HUES64 (cell line): ENCODE results near the gene MAL.

Experiments
- H3K27ac ChIP-seq: 2 replicates; pipeline ENCODE4 v1.7.0; 2013; ENCODE audit warnings: low read depth, low read length, inconsistent platforms
- H3K27me3 ChIP-seq: 2 replicates; pipeline ENCODE4 v1.6.1; 2013; ENCODE audit warnings: mild to moderate bottlenecking, low read length; ENCODE audit not compliant: insufficient read depth
- H3K36me3 ChIP-seq: 2 replicates; pipeline ENCODE4 v1.6.1; 2013; ENCODE audit warnings: mild to moderate bottlenecking, low read length; ENCODE audit not compliant: insufficient read depth
- H3K4me1 ChIP-seq: 2 replicates; pipeline ENCODE4 v1.6.1; 2013; ENCODE audit warnings: mild to moderate bottlenecking, low read length, moderate library complexity; ENCODE audit not compliant: insufficient read depth
- H3K4me3 ChIP-seq: 2 replicates; pipeline ENCODE4 v1.5.1; 2013; ENCODE audit warnings: mild to moderate bottlenecking, low read length, moderate library complexity
- H3K9ac ChIP-seq: 2 replicates; pipeline ENCODE4 v1.6.1; 2013; ENCODE audit warnings: mild to moderate bottlenecking, low read depth, low read length
- H3K9me3 ChIP-seq: 2 replicates; pipeline ENCODE4 v1.6.1; 2013; ENCODE audit warnings: low read depth, low read length; ENCODE audit not compliant: insufficient read depth
- WGBS: fragments of 150-250, 120-280 bp; methylation state at CpG from one replicate; pipeline ENCODE4 v1.1.7; 2013; ENCODE audit warnings: missing lambda C conversion rate; 5-methylcytosine and 5-hydroxymethylcytosine counted together

The MAL gene

DNA sequence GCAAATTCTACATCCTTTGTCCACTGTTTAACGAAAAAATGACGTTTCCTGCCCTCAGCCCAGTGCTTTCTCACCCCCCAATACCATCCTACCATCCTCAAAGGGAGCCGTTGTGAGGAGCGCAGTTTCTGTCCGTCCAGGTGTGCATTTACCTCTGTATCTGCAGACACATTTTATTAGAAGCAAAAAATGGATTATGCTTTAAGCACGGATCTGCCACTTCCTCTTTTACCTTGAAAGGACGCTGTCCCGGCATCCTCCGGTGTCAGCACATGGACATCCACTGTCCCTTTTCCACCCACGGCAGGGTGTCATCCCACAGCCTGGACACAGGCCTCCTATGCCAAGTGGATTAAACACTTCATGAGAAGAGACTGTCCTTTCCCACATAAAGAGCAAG, 7.2 kb upstream of the MAL start:
- no peaks in the 10 kb centered on the region for H3K9me3 ChIP-seq
- H3K27ac ChIP-seq, result no peak overlapping the region
- peaks cover 12% of the 10 kb centered on the region for H3K27me3 ChIP-seq
- H3K4me1 ChIP-seq, result peaks cover 1% of the 10 kb centered on the region; the same call in 1 of the 2 replicates
- no peak overlapping the region for H3K9ac ChIP-seq
- WGBS, result 82% methylated on average over 10 of the region's 10 CpGs
- no peaks in the 10 kb centered on the region for H3K36me3 ChIP-seq
- H3K4me3 ChIP-seq, result no peak overlapping the region

DNA sequence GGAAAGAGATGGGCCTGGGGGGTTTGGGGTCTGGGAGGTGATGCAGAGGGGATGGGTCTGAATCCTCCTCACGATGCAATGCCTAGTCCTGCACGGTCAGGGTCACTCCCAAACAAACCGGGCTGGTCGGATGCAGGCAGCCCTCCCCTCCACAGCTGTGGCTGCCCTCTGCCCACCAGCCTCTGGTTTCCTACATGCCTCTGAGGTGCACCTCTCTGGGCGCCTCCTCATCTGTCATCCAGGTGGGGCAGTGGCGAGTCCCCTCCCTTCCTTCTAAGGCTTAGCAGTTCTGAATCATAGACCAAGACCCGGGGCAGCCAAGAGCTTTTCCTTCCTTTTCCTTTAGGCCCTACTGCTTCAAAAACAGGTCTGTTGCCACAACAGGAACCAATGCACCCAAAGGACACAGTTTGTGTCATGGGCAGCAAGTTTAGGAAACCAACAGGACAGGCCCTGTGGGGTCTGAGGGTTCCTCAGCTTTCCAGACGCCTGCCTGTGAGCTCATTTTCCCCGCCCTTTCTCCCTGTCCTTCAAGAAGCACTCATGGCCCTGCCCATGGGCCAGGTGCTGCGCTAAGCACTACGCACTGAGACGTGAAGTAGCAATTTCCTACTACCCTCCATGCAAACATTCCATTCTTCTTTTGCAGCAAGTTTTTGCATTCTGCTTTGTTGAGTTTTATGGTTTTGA, 6.5 kb upstream of the MAL start:
- no peak overlapping the region for H3K9ac ChIP-seq
- no peaks in the 10 kb centered on the region for H3K36me3 ChIP-seq
- 85% methylated on average over 12 of the region's 12 CpGs for WGBS
- no peaks in the 10 kb centered on the region for H3K9me3 ChIP-seq
- H3K27ac ChIP-seq, result no peak overlapping the region
- H3K4me3 ChIP-seq, result no peak overlapping the region
- peaks cover 19% of the 10 kb centered on the region for H3K27me3 ChIP-seq
- H3K4me1 ChIP-seq, result peaks cover 3% of the 10 kb centered on the region; the same call in 1 of the 2 replicates

DNA sequence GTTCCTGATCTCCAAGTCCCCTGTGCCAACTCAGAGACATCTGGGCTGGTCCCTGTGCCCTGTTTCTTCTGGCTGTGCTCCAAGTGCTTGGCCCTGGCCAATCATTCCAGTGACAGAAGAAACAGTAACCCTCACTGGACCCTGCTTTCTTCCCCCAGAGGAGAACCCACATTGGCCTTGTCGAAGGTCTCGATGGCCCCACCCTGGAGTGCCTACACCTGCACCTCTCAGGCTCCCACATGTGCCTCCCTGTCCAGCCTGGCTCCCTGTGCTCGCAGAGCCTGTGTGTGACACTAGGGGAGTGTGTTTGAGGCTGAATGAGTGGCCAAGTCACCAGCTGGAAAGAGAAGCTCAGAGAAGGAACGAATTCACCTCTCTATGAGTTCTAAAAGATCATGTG, 5.9 kb upstream of the MAL start:
- Histone ChIP-seq H3K27ac (no peak overlapping the region), H3K36me3 (no peaks in the 10 kb centered on the region), H3K27me3 (peaks cover 25% of the 10 kb centered on the region), H3K9ac (no peak overlapping the region), H3K4me3 (no peak overlapping the region), H3K4me1 (peaks cover 3% of the 10 kb centered on the region; the same call in 1 of the 2 replicates), H3K9me3 (no peaks in the 10 kb centered on the region)
- WGBS, result 79% methylated on average over 4 of the region's 4 CpGs

DNA sequence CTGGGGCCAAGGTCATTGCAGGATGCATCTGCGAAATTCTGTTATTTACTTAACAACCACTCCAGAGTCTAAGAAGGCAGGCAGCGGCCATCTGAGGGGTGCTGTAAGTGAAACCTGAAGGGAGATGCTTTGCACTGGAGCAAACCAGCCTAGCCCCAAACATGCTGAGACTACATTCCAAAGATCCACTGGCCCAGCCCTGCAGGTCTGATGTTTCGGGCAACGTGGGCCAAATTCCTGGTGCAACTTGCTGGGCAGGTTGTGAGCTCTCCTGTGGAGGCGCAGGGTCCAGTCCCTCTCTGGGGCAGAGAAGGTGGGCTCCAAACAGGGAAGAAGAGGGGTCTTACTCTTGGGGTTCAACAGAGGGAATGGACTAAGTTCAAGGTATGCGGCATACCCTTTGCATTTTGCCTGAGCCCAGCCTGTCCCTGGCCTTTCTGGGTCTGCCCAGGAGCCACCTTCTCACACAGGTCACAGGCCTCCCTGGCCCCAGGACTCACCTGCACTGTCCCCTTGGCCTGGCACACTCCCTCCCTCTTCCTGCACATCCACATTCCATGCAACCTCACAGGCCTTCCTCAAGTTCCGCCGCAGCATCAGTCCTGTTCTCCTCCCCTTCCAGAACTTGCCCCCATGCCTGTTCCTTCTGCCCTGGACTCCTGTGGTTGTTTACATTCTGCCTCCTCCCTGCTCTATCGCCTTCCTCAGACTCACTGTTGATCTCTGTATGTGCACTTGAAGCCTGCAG, 5.1 kb upstream of the MAL start:
- Histone ChIP-seq H3K36me3 (no peaks in the 10 kb centered on the region), H3K9me3 (no peaks in the 10 kb centered on the region), H3K9ac (no peak overlapping the region), H3K27me3 (peaks cover 34% of the 10 kb centered on the region), H3K4me1 (peaks cover 3% of the 10 kb centered on the region; the same call in 1 of the 2 replicates), H3K4me3 (no peak overlapping the region), H3K27ac (no peak overlapping the region)
- WGBS, result 90% methylated on average over 9 of the region's 9 CpGs

DNA sequence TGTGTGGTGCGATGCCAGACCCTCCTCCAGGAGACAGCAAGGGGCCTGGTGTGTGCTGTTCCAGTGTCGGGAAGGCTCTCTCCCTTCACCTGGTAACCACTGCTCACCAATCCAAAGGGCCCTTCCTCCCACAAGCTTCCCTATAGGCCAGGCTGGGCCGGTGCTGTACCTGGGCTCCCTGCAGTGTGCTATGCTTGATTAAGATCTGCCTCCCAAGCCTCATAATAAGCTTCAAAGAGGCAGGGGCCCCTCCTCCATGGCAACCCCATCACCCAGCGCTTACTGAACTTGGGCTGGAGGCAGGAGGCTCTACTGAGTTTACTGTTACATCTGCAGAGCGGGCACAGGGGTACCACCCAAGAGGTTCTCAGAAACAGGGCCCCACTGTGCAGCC, 4.5 kb upstream of the MAL start:
- no peak overlapping the region for H3K9ac ChIP-seq
- H3K27ac ChIP-seq, result no peak overlapping the region
- peaks cover 3% of the 10 kb centered on the region; the same call in 1 of the 2 replicates for H3K4me1 ChIP-seq
- H3K4me3 ChIP-seq, result no peak overlapping the region
- WGBS, result 83% methylated on average over 5 of the region's 5 CpGs
- no peaks in the 10 kb centered on the region for H3K9me3 ChIP-seq
- H3K36me3 ChIP-seq, result no peaks in the 10 kb centered on the region
- H3K27me3 ChIP-seq, result peaks cover 40% of the 10 kb centered on the region

DNA sequence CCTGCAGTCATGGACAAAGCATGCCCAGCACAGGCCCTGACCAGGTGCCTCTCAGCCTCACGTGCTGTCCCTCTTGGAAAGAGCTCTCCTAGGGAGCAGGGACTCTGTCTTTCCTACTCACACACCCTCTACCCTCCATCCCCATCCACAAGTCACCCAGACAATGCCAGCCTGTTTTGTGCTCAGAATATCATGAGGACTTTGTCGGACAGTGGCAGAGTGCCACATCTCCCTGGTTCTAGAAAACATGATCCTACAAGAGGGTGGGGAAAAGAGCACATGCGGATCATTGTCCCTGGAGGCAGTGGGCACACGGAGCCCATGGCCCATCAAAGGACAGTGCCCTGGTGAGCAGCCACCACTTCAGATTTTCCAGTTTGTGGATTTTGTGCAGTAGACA, 3.7 kb upstream of the MAL start:
- no peaks in the 10 kb centered on the region for H3K9me3 ChIP-seq
- no peak overlapping the region for H3K4me3 ChIP-seq
- 76% methylated on average over 4 of the region's 4 CpGs for WGBS
- H3K27me3 ChIP-seq, result peaks cover 48% of the 10 kb centered on the region
- no peaks in the 10 kb centered on the region for H3K36me3 ChIP-seq
- H3K9ac ChIP-seq, result no peak overlapping the region
- H3K27ac ChIP-seq, result no peak overlapping the region
- H3K4me1 ChIP-seq, result peaks cover 4% of the 10 kb centered on the region; the same call in 1 of the 2 replicates

DNA sequence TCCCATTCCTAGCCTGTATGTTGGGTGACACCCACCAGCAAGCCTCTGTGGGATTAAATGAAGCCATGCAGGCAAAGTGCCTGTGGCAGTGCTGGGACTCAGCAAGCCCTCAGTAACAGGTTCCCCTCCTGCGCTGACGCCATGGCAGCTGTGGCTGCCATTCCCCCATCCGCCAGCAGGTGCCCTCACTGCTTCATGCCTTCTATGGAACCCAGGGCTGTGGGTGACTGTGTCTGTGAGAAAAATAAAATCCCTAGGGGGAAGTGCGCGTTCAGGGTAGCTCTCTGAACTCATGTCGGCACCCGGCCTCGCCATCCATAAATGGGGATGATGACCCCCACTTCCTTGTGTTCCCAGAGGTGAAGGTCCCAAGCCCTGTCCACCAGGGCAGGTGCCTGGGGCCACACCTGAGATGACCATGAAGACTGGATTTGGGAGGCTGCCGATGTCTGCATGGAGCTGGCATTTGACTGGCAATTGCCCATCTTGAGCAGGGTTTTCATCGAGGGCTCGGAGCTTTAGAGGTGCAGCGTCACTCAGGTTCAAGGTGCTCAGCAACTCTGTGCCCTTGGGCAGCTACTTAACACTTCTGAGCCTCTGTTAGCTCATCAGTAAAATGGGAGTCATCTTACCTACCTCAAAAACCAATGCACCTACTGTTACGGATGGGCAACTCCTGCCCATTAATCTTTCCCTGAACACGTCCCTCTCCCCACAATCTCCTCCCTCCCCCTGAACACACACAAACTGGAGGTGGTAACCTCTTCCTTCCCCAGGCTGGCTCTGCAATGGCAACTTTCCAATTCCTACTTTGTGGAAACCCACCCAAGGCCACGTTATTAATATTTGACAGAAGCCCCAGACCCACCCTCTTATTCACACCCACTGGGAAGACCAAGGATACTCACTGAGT, 2.9 kb upstream of the MAL start:
- 42% methylated on average over 15 of the region's 15 CpGs for WGBS
- H3K27me3 ChIP-seq, result peaks cover 55% of the 10 kb centered on the region
- no peak overlapping the region for H3K9ac ChIP-seq
- H3K27ac ChIP-seq, result no peak overlapping the region
- no peaks in the 10 kb centered on the region for H3K9me3 ChIP-seq
- H3K36me3 ChIP-seq, result no peaks in the 10 kb centered on the region
- peaks cover 11% of the 10 kb centered on the region for H3K4me1 ChIP-seq
- H3K4me3 ChIP-seq, result no peak overlapping the region

DNA sequence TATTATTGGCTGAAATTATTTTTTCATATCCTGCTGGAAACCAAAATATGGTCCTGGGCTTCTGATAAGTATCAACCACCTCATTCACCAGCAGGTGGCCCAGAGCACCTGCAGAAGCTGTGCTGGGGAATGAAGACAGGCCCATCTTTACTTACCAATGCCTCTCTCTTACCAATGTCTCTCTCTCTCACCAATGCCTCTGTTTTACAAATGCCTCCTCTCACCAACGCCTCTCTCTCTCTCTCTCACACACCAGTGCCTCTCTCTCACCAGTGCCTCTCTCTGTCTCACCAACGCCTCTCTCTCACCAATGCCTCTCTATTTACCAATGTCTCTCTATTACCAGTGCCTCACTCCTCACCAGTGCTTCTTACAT, 2.3 kb upstream of the MAL start:
- no peaks in the 10 kb centered on the region for H3K36me3 ChIP-seq
- H3K9ac ChIP-seq, result no peak overlapping the region
- WGBS, result 62% methylated on average over 2 of the region's 2 CpGs
- no peak overlapping the region for H3K27ac ChIP-seq
- no peaks in the 10 kb centered on the region for H3K9me3 ChIP-seq
- no peak overlapping the region for H3K4me3 ChIP-seq
- peaks cover 13% of the 10 kb centered on the region for H3K4me1 ChIP-seq
- H3K27me3 ChIP-seq, result peaks cover 62% of the 10 kb centered on the region

DNA sequence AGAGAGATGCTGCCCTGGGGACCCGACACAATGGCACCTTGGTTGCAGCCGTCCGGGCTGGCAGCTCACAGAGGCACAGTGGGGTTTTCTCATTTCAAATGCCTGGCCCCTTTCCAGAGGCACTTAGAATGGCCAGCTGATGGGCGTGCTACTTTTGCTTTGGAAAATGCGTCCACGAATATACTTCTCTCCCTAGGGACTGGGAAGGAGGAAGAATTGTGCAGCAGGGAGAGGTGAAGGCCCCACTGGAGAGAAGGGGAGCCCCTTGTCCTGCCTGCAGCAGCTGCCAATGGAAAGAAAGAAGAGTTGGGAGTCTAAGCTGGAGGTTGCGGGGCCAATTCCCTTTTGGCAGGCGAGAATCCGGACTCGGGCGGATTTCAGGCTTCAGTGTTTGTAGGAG, 1.1 kb upstream of the MAL start:
- WGBS, result 91% methylated on average over 7 of the region's 11 CpGs
- Histone ChIP-seq H3K4me3 (no peak overlapping the region), H3K27me3 (peaks cover 73% of the 10 kb centered on the region), H3K4me1 (peaks cover 13% of the 10 kb centered on the region), H3K9ac (no peak overlapping the region), H3K36me3 (no peaks in the 10 kb centered on the region), H3K9me3 (no peaks in the 10 kb centered on the region), H3K27ac (no peak overlapping the region)

DNA sequence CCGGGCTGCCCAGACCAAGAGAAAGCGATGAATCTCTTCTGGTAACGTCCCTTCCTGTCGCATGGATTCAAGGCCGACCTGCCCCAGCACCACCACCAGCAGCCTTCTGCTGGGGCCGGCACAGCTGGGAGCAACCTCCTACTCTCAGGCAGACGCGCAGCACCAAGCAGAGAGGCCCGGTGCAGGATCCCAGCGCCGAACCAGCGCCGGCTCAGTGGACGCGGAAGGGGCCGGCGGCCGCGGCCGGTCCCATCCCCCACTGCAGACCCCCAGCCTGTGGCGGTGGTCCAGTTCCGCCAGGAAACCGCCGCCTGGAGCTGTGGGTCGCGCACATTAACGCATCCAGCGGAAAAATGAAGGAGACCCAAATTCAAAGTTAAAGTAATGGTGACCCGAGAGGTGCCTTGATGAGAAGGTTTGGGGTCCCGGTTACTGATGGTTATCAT, 525 bp upstream of the MAL start:
- Histone ChIP-seq H3K4me1 (peaks cover 13% of the 10 kb centered on the region), H3K27me3 (peaks cover 79% of the 10 kb centered on the region), H3K4me3 (peak overlapping the region; percentile 53), H3K36me3 (no peaks in the 10 kb centered on the region), H3K27ac (no peak overlapping the region), H3K9me3 (no peaks in the 10 kb centered on the region), H3K9ac (no peak overlapping the region)
- WGBS, result 20% methylated on average over 30 of the region's 30 CpGs
